GM23338 (cell line): Measurements from ENCODE around the gene NUF2. TPM values are rescaled to one million over a fixed set of nuclear protein-coding genes. Genes with fewer than 3 reads are reported as not detected.

ENCODE experiments used
- ATAC-seq: fragments of 200-7000 bp; cut with Tn5 transposase; 3 replicates; pipeline ENCODE4 v1.9.1; 2020
- DNase-seq: peaks from one replicate; pipeline ENCODE4 v3.0.0-alpha.2; 2015; ENCODE audit warnings: low spot score
- H2AFZ ChIP-seq: fragments of 200-600 bp; sonication (generic); 2 replicates; pipeline ENCODE4 v1.8.0; 2016; ENCODE audit warnings: antibody characterized with exemption, mild to moderate bottlenecking, moderate library complexity
- H3F3A ChIP-seq: fragments of 200-600 bp; sonication (generic); replicated peaks from 2 replicates; pipeline ENCODE4 v1.8.0; 2017; ENCODE audit warnings: antibody characterized with exemption, mixed run types, low read depth
- H3K27ac ChIP-seq: fragments of 200-600 bp; sonication (generic); 2 replicates; pipeline ENCODE4 v1.6.1; 2016; ENCODE audit warnings: low read depth
- H3K27me3 ChIP-seq: fragments of 200-600 bp; sonication (generic); 2 replicates; pipeline ENCODE4 v1.8.0; 2016; ENCODE audit warnings: mild to moderate bottlenecking, mixed run types, moderate library complexity; ENCODE audit not compliant: insufficient read depth
- H3K36me3 ChIP-seq: fragments of 200-600 bp; sonication (generic); 2 replicates; pipeline ENCODE4 v1.8.0; 2016; ENCODE audit warnings: mild to moderate bottlenecking; ENCODE audit not compliant: insufficient read depth
- H3K4me1 ChIP-seq: fragments of 200-600 bp; sonication (generic); 2 replicates; pipeline ENCODE4 v1.8.0; 2016; ENCODE audit warnings: mild to moderate bottlenecking, moderate library complexity; ENCODE audit not compliant: insufficient read depth
- H3K4me2 ChIP-seq: fragments of 200-600 bp; sonication (generic); 2 replicates; pipeline ENCODE4 v1.7.1; 2017; ENCODE audit warnings: mixed run types
- H3K4me3 ChIP-seq: fragments of 200-600 bp; sonication (generic); 2 replicates; pipeline ENCODE4 v1.6.1; 2016; ENCODE audit warnings: mixed run types
- H3K79me2 ChIP-seq: fragments of 200-600 bp; sonication (generic); replicated peaks from 2 replicates; pipeline ENCODE4 v1.8.0; 2017; ENCODE audit warnings: mild to moderate bottlenecking; ENCODE audit not compliant: insufficient read depth
- H3K9me2 ChIP-seq: fragments of 200-600 bp; sonication (generic); 2 replicates; pipeline ENCODE4 v1.8.0; 2017; ENCODE audit not compliant: insufficient read depth
- H4K20me1 ChIP-seq: fragments of 200-600 bp; sonication (generic); replicated peaks from 2 replicates; pipeline ENCODE4 v1.8.0; 2017; ENCODE audit warnings: mild to moderate bottlenecking; ENCODE audit not compliant: insufficient read depth
- H3K27ac Mint-ChIP-seq: 2 replicates; pipeline ENCODE4 v1.8.0; 2020; ENCODE audit warnings: inconsistent platforms, mild to moderate bottlenecking, moderate library complexity, mixed read lengths
- H3K27me3 Mint-ChIP-seq: 3 replicates; pipeline ENCODE4 v1.8.0; 2022; ENCODE audit warnings: low read depth, mild to moderate bottlenecking, moderate library complexity, mixed read lengths, inconsistent platforms; ENCODE audit not compliant: insufficient read depth, poor library complexity
- H3K36me3 Mint-ChIP-seq: 3 replicates; pipeline ENCODE4 v1.8.0; 2021; ENCODE audit warnings: low read depth, mild to moderate bottlenecking, inconsistent platforms, moderate library complexity, mixed read lengths
- H3K4me1 Mint-ChIP-seq: 3 replicates; pipeline ENCODE4 v1.8.0; 2020; ENCODE audit warnings: mild to moderate bottlenecking, inconsistent platforms, mixed read lengths
- H3K4me3 Mint-ChIP-seq: 3 replicates; pipeline ENCODE4 v1.8.0; 2021; ENCODE audit warnings: moderate library complexity, mild to moderate bottlenecking, inconsistent platforms, mixed read lengths
- H3K9me3 Mint-ChIP-seq: 3 replicates; pipeline ENCODE4 v1.8.0; 2020; ENCODE audit warnings: moderate library complexity, mild to moderate bottlenecking, inconsistent platforms, mixed read lengths
- CREB1 ChIP-seq: fragments of 250-450 bp; sonication (Bioruptor Pico); IDR thresholded peaks from 2 replicates; pipeline ENCODE4 v1.5.0; 2020; ENCODE audit warnings: low read depth, mild to moderate bottlenecking, moderate library complexity
- CTCF ChIP-seq, 2 experiments: fragments of 200-600 bp in 1 of 2; sonication (generic) in 1 of 2; conservative IDR thresholded peaks; 2 replicates each; pipeline versions ENCODE4 v1.5.1 to v1.6.1; 2016 to 2017; ENCODE audit warnings: antibody characterized with exemption in 2 of 2, low read depth in 2 of 2, mild to moderate bottlenecking in 2 of 2, moderate library complexity in 1 of 2
- ETS1 ChIP-seq: IDR thresholded peaks from 2 replicates; pipeline ENCODE4 v1.6.1; 2016; ENCODE audit warnings: antibody characterized with exemption
- EZH2phosphoT487 ChIP-seq: fragments of 200-600 bp; sonication (generic); IDR thresholded peaks from one replicate; pipeline ENCODE4 v1.8.1; 2018; ENCODE audit warnings: antibody characterized with exemption; ENCODE audit not compliant: unreplicated experiment
- JUNB ChIP-seq: IDR thresholded peaks from one replicate; pipeline ENCODE4 v1.6.1; 2016; ENCODE audit warnings: antibody characterized with exemption; ENCODE audit not compliant: unreplicated experiment
- POLR2AphosphoS5 ChIP-seq: IDR thresholded peaks from 2 replicates; pipeline ENCODE4 v1.6.1; 2016; ENCODE audit warnings: antibody characterized with exemption, low read depth
- REST ChIP-seq: IDR thresholded peaks from one replicate; pipeline ENCODE4 v1.6.1; 2018; ENCODE audit warnings: antibody characterized with exemption; ENCODE audit not compliant: unreplicated experiment
- ZNF114 ChIP-seq: fragments of 250-450 bp; sonication (Bioruptor Pico); IDR thresholded peaks from 2 replicates; pipeline ENCODE4 v1.5.0; 2020; ENCODE audit warnings: mild to moderate bottlenecking, moderate library complexity
- ZNF331 ChIP-seq: fragments of 250-450 bp; sonication (Bioruptor Pico); IDR thresholded peaks from 2 replicates; pipeline ENCODE4 v1.5.0; 2020; ENCODE audit warnings: low read depth, mild to moderate bottlenecking, moderate library complexity
- polyA plus RNA-seq: library from polyadenylated mRNA; unstranded; fragments of >200 nt; fragmentation: Nextera tagmentation; extraction: Ambion mirVana; gene quantifications from 2 replicates; pipeline ENCODE4 v1.2.1, GENCODE V29; 2016
- total RNA-seq: library from RNA; depleted of rRNA; stranded (reverse); fragments of >200 nt; shearing (Covaris generic); gene quantifications from 2 replicates; pipeline ENCODE4 v1.2.3, GENCODE V29; 2014

NUF2 gene
- total and polyA plus RNA-seq, 2 experiments from 2014 or later = 21.7 to 51.4 TPM

GRCh38 chr1:163308811-163309210 lies 12.9 kb upstream of the NUF2 start (continued):
- TF ChIP-seq REST (no peak), EZH2phosphoT487 (no peak), CTCF (conservative IDR thresholded peaks at IDR 0.05; ENCODE audit: low read depth in 2 of 2) (no peak), JUNB (no peak), ETS1 (no peak), ZNF114 (CRISPR knock-in tag) (no peak), CREB1 (CRISPR knock-in tag) (no peak), POLR2AphosphoS5 (no peak)

DNA sequence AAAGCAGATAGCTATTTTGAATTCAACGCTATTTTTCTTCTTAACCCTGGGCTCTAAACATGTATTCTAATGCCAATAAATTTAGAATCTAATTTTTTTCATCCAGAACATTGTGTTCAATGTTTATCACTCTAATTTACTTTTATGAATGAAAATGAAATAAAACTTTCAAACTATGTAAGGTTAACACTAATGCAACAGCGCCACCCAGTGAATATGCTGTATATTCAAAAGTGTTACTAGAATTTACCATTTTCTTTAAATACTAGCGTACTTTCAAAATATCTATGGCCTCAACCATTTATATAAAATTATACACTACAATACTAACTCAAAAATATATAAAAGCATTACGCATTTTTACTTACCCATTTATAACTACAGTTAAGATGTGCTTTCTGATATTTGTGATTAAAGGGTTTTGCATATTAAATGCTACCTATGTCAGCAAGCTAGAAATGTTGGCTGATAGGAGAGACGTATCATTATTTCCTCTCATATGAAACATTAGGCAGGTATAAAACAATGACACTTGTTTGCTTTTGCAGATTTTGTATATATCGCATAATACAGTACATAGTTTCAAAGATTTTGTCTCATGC lies 5.9 kb upstream of the NUF2 start:
- Mint-ChIP-seq H3K4me1 (peaks cover 3% of the 10 kb centered on the region; the same call in 2 of the 3 replicates), H3K36me3 (no peaks in the 10 kb centered on the region), H3K27me3 (no peaks in the 10 kb centered on the region), H3K9me3 (no peaks in the 10 kb centered on the region), H3K4me3 (no peak overlapping the region), H3K27ac (no peak overlapping the region)
- Histone ChIP-seq H3K4me2 (no peak overlapping the region), H3K4me1 (no peaks in the 10 kb centered on the region), H3K27ac (no peak overlapping the region), H3K27me3 (no peaks in the 10 kb centered on the region), H4K20me1 (no peaks in the 10 kb centered on the region), H3K4me3 (no peak overlapping the region), H3K36me3 (no peaks in the 10 kb centered on the region), H3K79me2 (0 out of 2 replicates have a peak, but pooled peaks cover 4% of the 10 kb centered on the region), H3K9me2 (no peaks in the 10 kb centered on the region), H3F3A (no peaks in the 10 kb centered on the region), H2AFZ (no peak overlapping the region)
- TF ChIP-seq CTCF (conservative IDR thresholded peaks at IDR 0.05; ENCODE audit: low read depth in 2 of 2) (peak in 1 of 2 experiments; percentile 95; a peak in 3 of 4 replicates), ZNF331 (CRISPR knock-in tag) (no peak)
- no peak for ATAC-seq
- DNase-seq = peak; percentile 68
